ENCODE data around the gene MAU2.

The MAU2 gene

DNA sequence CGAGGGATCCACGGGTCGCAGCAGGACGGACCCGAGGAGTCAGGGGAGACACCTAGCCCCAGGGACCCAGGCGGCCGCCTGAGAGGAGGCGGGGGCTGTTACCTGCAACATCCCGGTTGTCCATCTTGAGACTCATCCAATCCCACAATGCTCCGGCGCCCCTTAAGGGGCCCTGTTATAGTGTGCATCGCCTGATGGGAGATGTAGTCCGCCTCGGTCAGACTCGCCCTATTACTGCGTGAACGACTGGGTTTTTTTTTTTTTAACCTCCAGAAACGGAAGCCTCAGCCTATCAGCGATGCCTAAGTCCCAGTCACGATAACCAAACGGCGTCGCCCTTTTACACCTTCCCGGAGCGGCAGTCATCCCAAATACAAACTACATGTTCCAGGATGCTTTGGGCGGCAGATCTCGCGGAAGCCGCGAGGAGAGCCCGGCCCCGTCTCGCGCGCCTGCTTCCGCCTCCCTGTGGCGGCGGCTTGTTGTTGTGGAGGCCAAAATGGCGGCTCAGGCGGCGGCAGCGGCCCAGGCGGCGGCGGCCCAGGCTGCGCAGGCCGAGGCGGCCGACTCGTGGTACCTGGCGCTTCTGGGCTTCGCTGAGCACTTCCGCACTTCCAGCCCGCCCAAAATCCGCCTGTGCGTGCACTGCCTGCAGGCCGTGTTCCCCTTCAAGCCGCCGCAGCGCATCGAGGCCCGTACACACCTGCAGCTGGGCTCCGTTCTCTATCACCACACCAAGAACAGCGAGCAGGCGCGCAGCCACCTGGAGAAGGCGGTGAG lies at the start of gene MAU2, which contains the start of gene SUGP1:
TSS of gene MAU2 (plus strand) at position 469 of the 780 bp plus-strand sequence. CDS start at position 500, 31 bp downstream.
TSS of gene SUGP1 (minus strand) at position 149 of the 780 bp plus-strand sequence. CDS start at position 136, 13 bp downstream.
- DNase-seq = peak; percentile 98

DNA sequence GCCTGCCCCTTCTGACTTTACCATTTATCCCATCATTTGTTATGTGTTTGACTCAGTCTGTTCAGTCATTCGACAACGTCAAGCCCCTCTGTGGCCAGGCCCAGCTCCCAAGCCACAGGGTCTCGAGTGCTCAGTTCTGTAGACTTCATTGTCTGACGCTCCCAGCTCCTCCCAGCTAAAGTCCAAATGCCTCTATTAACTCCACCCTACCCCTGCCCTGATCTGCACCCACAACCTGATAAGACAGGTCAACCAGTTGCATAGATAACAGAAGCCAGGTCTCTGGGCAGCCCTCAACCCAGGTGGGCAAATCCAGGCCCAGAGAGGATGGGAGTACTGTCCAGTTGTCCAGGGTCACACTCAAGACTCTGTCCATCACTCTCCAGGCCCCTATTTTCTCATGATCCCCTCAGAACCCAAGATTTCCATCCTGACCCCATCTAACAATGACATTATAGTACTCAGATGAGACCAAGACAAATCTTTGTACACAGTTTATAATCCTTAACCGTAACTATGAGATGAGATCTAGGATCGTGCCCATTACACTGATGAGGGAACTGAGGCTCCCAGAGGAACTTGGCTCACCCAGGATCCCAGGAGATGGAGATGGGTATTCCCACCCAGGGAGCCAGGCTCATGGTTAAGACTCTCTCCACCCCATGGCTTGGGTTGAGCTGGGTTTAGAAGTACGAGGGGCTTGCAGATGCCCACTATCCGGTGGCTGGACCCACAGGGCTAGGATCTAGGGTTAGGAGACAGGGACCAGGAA lies 48.6 kb upstream of the MAU2 start:
- no peak for DNase-seq

DNA sequence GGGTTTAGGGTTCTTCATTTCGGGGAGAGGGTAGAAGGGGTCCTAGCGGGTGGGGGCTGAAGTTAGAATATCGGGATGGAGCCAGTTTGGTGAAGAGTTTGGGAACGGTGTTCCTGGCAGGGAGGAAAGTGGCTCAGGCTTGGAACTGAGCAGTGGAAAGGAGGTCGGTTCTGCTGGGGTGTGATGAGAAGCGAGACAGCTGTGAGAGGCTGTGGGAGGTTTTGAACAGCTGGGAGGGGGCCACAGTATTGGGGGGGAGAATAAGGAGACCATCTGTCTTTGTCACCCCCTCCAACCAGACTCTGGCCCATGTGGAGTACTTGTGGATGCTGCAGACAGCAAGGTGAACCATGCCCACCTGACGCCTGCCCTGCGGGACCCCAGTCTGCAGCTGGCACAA lies 46.5 kb upstream of the MAU2 start:
- DNase-seq = no peak

DNA sequence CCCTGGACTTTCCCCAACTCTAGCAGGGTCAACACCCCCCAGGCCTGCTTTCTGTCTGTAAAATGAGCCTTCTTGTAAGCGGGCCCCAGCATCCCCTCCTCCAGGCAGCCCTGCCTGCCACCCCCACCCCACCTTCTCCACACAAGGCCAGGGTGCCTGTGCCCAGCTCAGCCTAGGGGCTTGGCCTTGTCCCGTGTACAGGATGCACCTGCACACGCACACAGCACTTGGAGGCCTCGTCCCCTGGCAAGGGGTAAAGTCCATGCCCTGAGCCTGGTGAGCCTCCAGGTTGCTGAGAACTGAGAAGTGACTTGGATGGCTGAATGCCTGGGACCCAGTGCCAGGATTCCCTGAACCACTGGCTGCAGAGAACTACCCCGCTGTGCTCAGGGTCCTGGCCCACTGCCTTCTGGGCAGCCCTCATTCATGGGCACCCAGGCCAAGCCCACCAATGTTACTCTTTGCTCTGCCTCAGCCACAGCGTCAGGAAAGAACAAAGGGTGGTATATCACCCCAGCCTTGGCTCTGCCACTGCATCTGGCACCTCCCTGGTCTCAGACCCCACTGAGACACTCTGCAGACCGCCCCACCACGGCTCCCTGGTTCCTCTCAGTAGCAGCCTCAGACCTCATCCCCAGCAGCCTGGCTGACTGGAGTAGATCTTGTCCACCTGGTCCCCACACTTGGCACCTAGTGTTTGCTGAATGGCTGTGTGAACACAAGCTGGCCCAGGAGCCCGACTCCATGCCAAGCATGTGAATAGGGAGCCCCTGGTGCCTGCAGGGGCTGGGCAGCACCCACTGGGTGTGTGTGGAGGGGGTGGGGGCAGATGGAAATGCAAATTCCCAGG lies 45.7 kb upstream of the MAU2 start:
- DNase-seq = no peak

GRCh38 chr19:19276386-19276785 lies 44.2 kb upstream of the MAU2 start:
- DNase-seq = no peak

DNA sequence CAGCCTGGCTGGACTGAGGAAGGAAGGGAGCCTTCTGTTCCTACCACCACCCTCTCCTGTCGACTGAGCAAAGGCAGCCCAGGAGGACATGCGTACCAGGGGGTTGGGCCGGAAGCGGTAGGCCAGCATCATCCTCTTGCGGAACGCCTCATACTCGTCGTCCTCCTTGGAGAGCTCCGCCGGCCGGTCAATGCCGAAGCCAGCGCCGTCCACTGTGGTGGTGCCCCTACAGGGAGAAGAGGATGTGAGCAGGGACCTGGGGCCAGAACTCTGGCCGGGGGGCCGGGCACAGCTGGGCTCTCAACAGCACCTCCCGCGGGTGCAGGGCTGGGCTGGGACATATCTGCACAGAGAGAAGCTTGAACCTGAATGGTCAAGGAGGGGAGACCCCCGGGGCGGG lies 43.8 kb upstream of the MAU2 start:
- DNase-seq = no peak

DNA sequence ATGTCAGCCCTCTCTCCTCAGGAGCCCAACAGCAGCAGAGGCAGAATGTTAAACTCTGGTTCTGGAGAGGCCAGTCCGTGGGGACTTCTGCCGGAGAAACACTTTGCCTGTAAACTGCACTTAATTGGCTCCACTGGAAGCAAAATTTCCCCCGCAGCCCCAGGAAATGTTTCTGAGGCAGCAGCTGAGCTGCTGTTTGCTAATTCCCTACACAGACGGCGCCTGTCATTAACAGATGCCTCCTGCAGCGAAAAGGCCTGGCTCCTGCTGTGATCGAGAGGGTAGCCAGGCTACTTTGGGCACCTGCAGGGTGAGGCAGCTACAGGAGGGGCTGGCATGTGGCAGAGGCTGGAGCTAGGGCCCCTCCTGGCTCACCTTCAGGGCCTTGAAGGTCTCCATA lies 42.3 kb upstream of the MAU2 start:
- no peak for DNase-seq

- DNase-seq = no peak
Observed at GRCh38 chr19:19279062-19279612, 41.5 kb upstream of the MAU2 start.

DNA sequence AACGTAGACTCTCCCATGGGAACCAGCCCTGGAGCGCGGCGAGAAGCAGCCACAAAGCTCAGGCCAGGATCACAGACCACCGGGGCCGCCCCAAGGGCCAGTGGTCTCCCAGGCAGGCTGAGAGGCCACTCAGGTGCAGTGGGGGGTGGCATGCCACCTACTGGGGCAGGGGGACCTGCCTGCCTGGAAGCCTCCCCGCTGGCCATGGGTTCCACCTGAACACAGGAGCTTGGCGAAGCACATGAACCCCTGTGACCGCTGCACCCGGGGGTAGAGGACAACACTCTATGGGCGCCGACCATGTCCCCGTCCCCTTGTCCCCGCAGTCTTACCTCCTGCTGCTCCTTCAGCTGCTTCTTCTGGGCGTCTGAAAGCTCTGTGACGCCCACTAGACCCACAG lies 40.8 kb upstream of the MAU2 start:
- no peak for DNase-seq

- DNase-seq = peak; percentile 58
Observed at GRCh38 chr19:19280561-19280960, 40.1 kb upstream of the MAU2 start.

GRCh38 chr19:19285686-19286085 lies 34.9 kb upstream of the MAU2 start:
- DNase-seq = no peak

DNA sequence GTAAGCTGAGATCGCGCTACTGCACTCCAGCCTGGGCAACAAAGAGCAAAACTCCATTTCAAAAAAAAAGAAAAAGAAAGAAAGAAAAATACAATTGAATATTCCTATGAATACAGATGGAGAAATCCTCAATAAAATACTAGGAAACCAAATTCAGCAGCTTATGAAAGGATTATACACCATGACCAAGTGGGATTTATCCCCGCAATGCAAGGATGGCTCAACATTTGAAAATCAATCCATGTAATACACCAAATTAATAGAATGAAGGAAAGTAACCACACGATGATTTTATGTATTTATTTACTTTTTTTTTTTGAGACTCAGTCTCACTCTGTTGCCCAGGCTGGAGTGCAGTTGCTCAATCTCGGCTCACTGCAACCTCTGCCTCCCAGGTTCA lies 28.0 kb upstream of the MAU2 start:
- no peak for DNase-seq

DNA sequence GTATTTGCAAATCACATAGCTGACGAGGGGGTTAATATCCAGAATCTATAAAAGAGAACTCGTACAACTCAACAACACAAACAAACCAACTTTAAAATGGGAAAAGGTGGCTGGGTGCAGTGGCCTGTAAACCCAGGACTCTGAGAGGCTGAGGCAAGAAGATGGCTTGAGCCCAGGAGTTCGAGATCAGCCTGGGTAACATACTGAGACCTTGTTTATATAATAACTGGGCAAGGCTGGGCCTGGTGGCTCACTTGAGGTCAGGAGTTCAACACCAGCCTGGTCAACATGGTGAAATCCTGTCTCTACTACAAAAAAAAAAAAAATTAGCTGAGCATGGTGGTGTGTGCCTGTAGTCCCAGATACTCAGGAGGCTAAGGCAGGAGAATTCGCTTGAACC lies 25.7 kb upstream of the MAU2 start:
- no peak for DNase-seq

GRCh38 chr19:19296953-19297689 lies 23.5 kb upstream of the MAU2 start:
- no peak for DNase-seq

DNA sequence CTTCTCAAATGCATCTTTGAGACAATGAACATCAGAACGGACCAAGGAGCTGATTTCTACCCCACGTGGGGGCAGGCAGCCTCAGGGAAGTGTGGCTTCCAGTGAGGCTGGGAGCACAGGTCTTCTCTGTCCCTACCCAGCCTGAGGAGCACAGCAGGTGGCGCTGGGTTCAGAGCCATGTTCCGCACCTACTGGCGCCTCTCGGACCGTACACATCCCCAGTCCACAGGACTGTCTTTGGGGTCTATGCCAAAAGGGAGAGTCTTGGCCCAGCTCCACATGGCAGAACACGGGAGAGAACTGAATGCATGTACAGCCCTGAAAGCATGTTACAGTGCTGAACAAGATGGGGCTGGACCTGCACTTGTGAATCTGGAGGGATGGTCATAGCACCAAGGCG lies 22.9 kb upstream of the MAU2 start:
- no peak for DNase-seq

DNA sequence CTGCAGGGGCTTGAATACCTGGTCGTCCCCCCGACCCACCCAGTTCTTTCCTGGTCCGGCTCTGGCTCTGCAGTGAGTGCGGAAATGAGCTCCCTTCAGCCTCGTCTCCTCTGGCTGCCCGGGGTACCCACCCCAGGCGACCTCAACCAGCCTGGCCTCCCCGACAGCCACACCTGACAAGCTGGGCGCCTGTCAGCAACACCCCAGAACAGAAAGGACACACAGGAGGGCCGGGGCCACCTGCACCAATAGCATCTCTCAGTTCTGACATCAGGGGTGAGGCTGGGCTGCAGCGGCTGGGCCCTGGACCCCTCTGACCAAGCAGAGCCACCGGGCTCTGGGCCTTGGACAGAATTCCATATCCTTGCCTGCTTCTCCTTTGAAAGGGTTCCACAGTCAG lies 20.0 kb upstream of the MAU2 start:
- no peak for DNase-seq

DNA sequence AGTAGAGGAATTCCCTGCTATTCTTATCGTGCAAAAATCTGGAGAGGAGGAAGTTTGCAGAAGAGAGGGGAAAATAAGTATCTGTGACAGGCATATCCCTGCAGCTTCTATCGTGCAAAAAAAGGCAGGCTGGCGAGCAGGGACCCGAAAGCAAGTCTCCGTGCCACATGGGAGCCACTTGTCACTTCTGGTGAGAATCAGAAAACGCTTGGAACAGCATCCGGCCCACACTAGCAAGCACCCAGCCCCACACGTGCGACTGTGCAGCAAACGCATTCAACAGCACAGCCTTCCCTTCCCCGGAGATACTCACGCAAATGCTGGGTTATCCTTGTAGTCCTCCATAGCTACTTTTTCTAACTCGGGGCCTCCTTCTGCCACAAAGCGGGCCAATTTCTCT lies 17.2 kb upstream of the MAU2 start:
- DNase-seq = no peak

- DNase-seq = no peak
Observed at GRCh38 chr19:19304186-19304965, 16.3 kb upstream of the MAU2 start.

DNA sequence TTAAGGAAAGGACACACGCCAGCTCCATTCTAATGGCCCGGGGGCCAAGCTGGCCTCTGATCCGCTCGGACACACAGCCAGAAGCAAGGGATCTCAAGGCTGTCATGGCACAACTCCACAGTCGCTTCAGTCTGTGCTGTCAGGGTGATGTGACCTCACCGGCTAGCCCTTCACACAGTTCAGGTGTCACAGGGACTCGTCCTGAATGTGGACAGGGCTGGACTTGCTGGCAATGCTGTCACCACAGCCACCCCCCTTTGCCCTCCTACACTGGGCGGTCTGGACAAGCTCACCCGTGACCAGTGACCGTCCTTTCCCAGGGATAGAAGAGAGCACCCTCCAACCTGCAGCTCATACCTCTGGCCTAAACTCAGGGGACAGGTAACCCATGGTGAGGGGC lies 15.6 kb upstream of the MAU2 start:
- DNase-seq = no peak

- DNase-seq = no peak
Observed at GRCh38 chr19:19305696-19306095, 14.9 kb upstream of the MAU2 start.

- no peak for DNase-seq
Observed at GRCh38 chr19:19306191-19306590, 14.4 kb upstream of the MAU2 start.

Measured in DMS79 treated with DMSO at 0.1 percent for 48 hours (cell line).